ENCODE data around the gene ITGA3.

- no peak for TF ChIP-seq POLR2A (IDR thresholded peaks at IDR 0.05; ENCODE audit: low read depth, low read length)
- no peak for TF ChIP-seq POLR2AphosphoS5 (IDR thresholded peaks at IDR 0.05; ENCODE audit: low read depth, low read length)
- no peak for TF ChIP-seq PAX5 (IDR thresholded peaks at IDR 0.05; ENCODE audit: insufficient read depth, low read length, severe bottlenecking)
- no peak for TF ChIP-seq TAF1 (IDR thresholded peaks at IDR 0.05; ENCODE audit: low read depth, low read length)
- TF ChIP-seq SPI1 (IDR thresholded peaks at IDR 0.05; ENCODE audit: low read depth, low read length), result no peak
Observed at GRCh38 chr17:50087246-50087911, 31.5 kb downstream of the ITGA3 start.

Data from GM12891 (cell line).